Activated CD8-positive, alpha-beta T cell treated with anti-CD3 and anti-CD28 coated beads, Interleukin-2, amount 10 ng/mL, durations not matched to agents 7 days and 5 days (primary cell): ENCODE results near the gene NFU1. TPM values are rescaled to one million over a fixed set of nuclear protein-coding genes. Genes with fewer than 3 reads are reported as not detected.

Source experiments
- ATAC-seq: fragments of 150-1000 bp; cut with Tn5 transposase; one replicate; pipeline ENCODE4 v1.10.0; 2021; ENCODE audit warnings: moderate library complexity
- CTCF ChIA-PET: fragments of 350-600 bp; sonication (Branson Sonifier 250); formaldehyde crosslinking; loops from one replicate; lab custom pipeline; 2021; ENCODE audit warnings: antibody characterized with exemption; lab: Charles Lee
- POLR2A ChIA-PET: fragments of 350-600 bp; sonication (Branson Sonifier 250); formaldehyde crosslinking; loops from one replicate; lab custom pipeline; 2021; ENCODE audit warnings: antibody characterized with exemption; lab: Charles Lee
- DNase-seq: peaks from one replicate; pipeline ENCODE4 v3.0.0-alpha.2; 2020
- H3K27ac Mint-ChIP-seq: one replicate; pipeline ENCODE4 v1.8.0; 2021; ENCODE audit warnings: mild to moderate bottlenecking, mixed read lengths
- H3K27me3 Mint-ChIP-seq: one replicate; pipeline ENCODE4 v1.8.0; 2021; ENCODE audit warnings: low read depth, mixed read lengths
- H3K36me3 Mint-ChIP-seq: one replicate; pipeline ENCODE4 v1.8.0; 2021; ENCODE audit warnings: low read depth, mixed read lengths
- H3K4me1 Mint-ChIP-seq: one replicate; pipeline ENCODE4 v1.8.0; 2021; ENCODE audit warnings: low read depth, mixed read lengths
- H3K4me3 Mint-ChIP-seq: one replicate; pipeline ENCODE4 v1.8.0; 2021; ENCODE audit warnings: mild to moderate bottlenecking, mixed read lengths
- H3K9me3 Mint-ChIP-seq: one replicate; pipeline ENCODE4 v1.8.0; 2022; ENCODE audit warnings: mixed read lengths; ENCODE audit not compliant: insufficient read depth
- total RNA-seq, 2 experiments: library from RNA; stranded (reverse); gene quantifications; one replicate each; pipeline ENCODE4 v1.2.3, GENCODE V29; 2021

NFU1 gene
- total RNA-seq, 2 experiments from 2014 or later, result 27.8 to 30.4 TPM

- Mint-ChIP-seq H3K9me3 (no peaks in the 10 kb centered on the region), H3K27ac (no peak overlapping the region), H3K36me3 (peaks cover 23% of the 10 kb centered on the region), H3K27me3 (no peaks in the 10 kb centered on the region), H3K4me1 (peaks cover 2% of the 10 kb centered on the region), H3K4me3 (no peak overlapping the region)
- POLR2A ChIA-PET, result no interaction called here
- ATAC-seq (no peak), DNase-seq (no peak)
- CTCF ChIA-PET, result no interaction called here
Observed at GRCh38 chr2:69416147-69416546, 21.1 kb downstream of the NFU1 start.

GRCh38 chr2:69411120-69411519 lies 26.1 kb downstream of the NFU1 start:
- no peaks in the 10 kb centered on the region for H3K9me3 Mint-ChIP-seq
- ATAC-seq, result no peak
- peaks cover 5% of the 10 kb centered on the region for H3K4me1 Mint-ChIP-seq
- POLR2A ChIA-PET, result no interaction called here
- CTCF ChIA-PET, result no interaction called here
- no peak overlapping the region for H3K27ac Mint-ChIP-seq
- no peak overlapping the region for H3K4me3 Mint-ChIP-seq
- DNase-seq, result no peak
- no peaks in the 10 kb centered on the region for H3K27me3 Mint-ChIP-seq
- H3K36me3 Mint-ChIP-seq, result peaks cover 31% of the 10 kb centered on the region

DNA sequence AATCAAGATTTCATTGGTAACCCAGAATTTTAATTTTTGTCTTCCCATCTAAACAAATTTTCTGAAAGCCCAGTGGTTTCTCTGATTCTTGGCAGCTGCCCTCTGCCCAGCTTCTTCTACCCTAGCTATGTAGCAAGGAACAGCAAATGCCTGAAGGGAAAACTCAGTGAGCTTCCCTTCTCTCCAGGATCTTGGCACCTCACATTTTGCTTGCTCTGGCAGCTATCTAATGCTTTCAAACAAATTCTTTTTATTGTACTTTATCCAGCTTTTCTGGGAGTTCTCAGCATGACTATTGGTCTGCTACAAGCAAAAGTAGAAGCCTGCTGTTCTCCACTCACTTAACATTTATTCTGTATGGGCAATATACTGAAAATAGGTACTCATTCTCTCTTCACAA lies 31.9 kb downstream of the NFU1 start:
- no peak for ATAC-seq
- ChIA-PET CTCF (interaction anchor here (0.7 to 0.9 kb wide), 3 partner anchors 159 to 359 kb away, joined by 3 read pairs; no protein-coding TSS in a partner anchor), POLR2A (no interaction called here)
- DNase-seq, result no peak
- H3K27me3 Mint-ChIP-seq, result no peaks in the 10 kb centered on the region
- H3K4me3 Mint-ChIP-seq, result no peak overlapping the region
- H3K36me3 Mint-ChIP-seq, result peaks cover 46% of the 10 kb centered on the region
- no peak overlapping the region for H3K27ac Mint-ChIP-seq
- peaks cover under 1% of the 10 kb centered on the region for H3K4me1 Mint-ChIP-seq
- H3K9me3 Mint-ChIP-seq, result peaks cover 11% of the 10 kb centered on the region

DNA sequence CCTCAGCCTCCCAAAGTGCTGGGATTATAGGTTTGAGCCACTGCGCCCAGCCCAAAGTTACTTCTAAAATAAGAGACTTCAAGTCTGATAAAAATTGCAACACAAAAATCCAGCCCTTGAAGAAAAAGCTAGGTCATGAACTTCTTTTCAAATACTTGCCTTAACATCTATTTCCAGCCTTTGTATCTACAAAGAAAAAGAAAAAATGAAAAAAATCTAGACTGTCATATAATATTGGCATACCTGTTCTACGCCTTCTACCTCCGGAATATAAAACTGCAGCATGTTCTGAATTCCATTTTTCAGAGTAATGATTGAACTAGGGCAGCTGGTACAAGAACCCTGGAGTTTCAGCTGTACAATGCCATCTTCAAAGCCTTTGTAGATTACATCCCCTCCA lies 37.1 kb downstream of the NFU1 start:
- H3K4me1 Mint-ChIP-seq, result no peaks in the 10 kb centered on the region
- H3K27me3 Mint-ChIP-seq, result no peaks in the 10 kb centered on the region
- ChIA-PET CTCF (interaction anchor here (0.8 kb wide), 1 partner anchor 24 kb away, joined by 4 read pairs; no protein-coding TSS in a partner anchor), POLR2A (no interaction called here)
- no peak for DNase-seq
- peaks cover 42% of the 10 kb centered on the region for H3K36me3 Mint-ChIP-seq
- H3K9me3 Mint-ChIP-seq, result peaks cover 7% of the 10 kb centered on the region
- no peak for ATAC-seq
- H3K4me3 Mint-ChIP-seq, result no peak overlapping the region
- no peak overlapping the region for H3K27ac Mint-ChIP-seq

- POLR2A ChIA-PET, result no interaction called here
- CTCF ChIA-PET, result no interaction called here
Observed at GRCh38 chr2:69397234-69397633, 40.0 kb downstream of the NFU1 start.

GRCh38 chr2:69395866-69396265 lies 41.4 kb downstream of the NFU1 start:
- peaks cover under 1% of the 10 kb centered on the region for H3K4me1 Mint-ChIP-seq
- H3K9me3 Mint-ChIP-seq, result no peaks in the 10 kb centered on the region
- H3K4me3 Mint-ChIP-seq, result no peak overlapping the region
- peaks cover 34% of the 10 kb centered on the region for H3K36me3 Mint-ChIP-seq
- ATAC-seq (no peak), DNase-seq (no peak)
- H3K27ac Mint-ChIP-seq, result no peak overlapping the region
- ChIA-PET POLR2A (no interaction called here), CTCF (no interaction called here)
- H3K27me3 Mint-ChIP-seq, result no peaks in the 10 kb centered on the region

More at GRCh38 chr2:69397234-69397633, 40.0 kb downstream of the NFU1 start:
- Mint-ChIP-seq H3K4me3 (no peak overlapping the region), H3K9me3 (no peaks in the 10 kb centered on the region), H3K27me3 (no peaks in the 10 kb centered on the region), H3K27ac (no peak overlapping the region), H3K4me1 (no peaks in the 10 kb centered on the region), H3K36me3 (peaks cover 36% of the 10 kb centered on the region)
- DNase-seq (no peak), ATAC-seq (no peak)

- CTCF ChIA-PET, result no interaction called here
- Mint-ChIP-seq H3K4me1 (peaks cover 3% of the 10 kb centered on the region), H3K27me3 (peaks cover under 1% of the 10 kb centered on the region), H3K9me3 (no peaks in the 10 kb centered on the region), H3K27ac (no peak overlapping the region), H3K36me3 (peaks cover 22% of the 10 kb centered on the region), H3K4me3 (no peak overlapping the region)
- no peak for DNase-seq
- POLR2A ChIA-PET, result no interaction called here
- no peak for ATAC-seq
Observed at GRCh38 chr2:69393963-69394362, 43.3 kb downstream of the NFU1 start.

GRCh38 chr2:69390471-69390870 lies 46.8 kb downstream of the NFU1 start:
- Mint-ChIP-seq H3K36me3 (peaks cover 16% of the 10 kb centered on the region), H3K4me1 (peaks cover 24% of the 10 kb centered on the region), H3K27ac (no peak overlapping the region), H3K27me3 (peaks cover 2% of the 10 kb centered on the region), H3K4me3 (no peak overlapping the region), H3K9me3 (no peaks in the 10 kb centered on the region)
- ATAC-seq, result no peak
- ChIA-PET POLR2A (interaction anchor here (0.6 to 2.2 kb wide), 3 partner anchors 9 to 46 kb away, joined by 4 to 11 read pairs (median 4); partner anchors contain the start of gene NFU1), CTCF (interaction anchor here (1.1 to 3.1 kb wide), 6 partner anchors 12 to 335 kb away, joined by 3 to 11 read pairs (median 4); partner anchors contain the start of gene NFU1)
- DNase-seq, result no peak

- ATAC-seq (no peak), DNase-seq (no peak)
- POLR2A ChIA-PET, result interaction anchor here (1.5 to 2.2 kb wide), 2 partner anchors 12 to 47 kb away, joined by 4 to 11 read pairs; partner anchors contain the start of gene NFU1
- no peaks in the 10 kb centered on the region for H3K9me3 Mint-ChIP-seq
- no peak overlapping the region for H3K27ac Mint-ChIP-seq
- peaks cover 25% of the 10 kb centered on the region for H3K4me1 Mint-ChIP-seq
- CTCF ChIA-PET, result interaction anchor here (1.1 to 3.1 kb wide), 4 partner anchors 12 to 335 kb away, joined by 3 to 11 read pairs (median 8); partner anchors contain the start of gene NFU1
- peaks cover 14% of the 10 kb centered on the region for H3K36me3 Mint-ChIP-seq
- H3K4me3 Mint-ChIP-seq, result no peak overlapping the region
- H3K27me3 Mint-ChIP-seq, result peaks cover 2% of the 10 kb centered on the region
Observed at GRCh38 chr2:69390001-69390400, 47.2 kb downstream of the NFU1 start.

GRCh38 chr2:69389271-69389670 lies 48.0 kb downstream of the NFU1 start:
- peaks cover 9% of the 10 kb centered on the region for H3K36me3 Mint-ChIP-seq
- no peak overlapping the region for H3K4me3 Mint-ChIP-seq
- DNase-seq (no peak), ATAC-seq (no peak)
- CTCF ChIA-PET, result interaction anchor here (3.1 kb wide), 1 partner anchor 336 kb away, joined by 11 read pairs; no protein-coding TSS in a partner anchor
- H3K4me1 Mint-ChIP-seq, result peaks cover 28% of the 10 kb centered on the region
- H3K27ac Mint-ChIP-seq, result no peak overlapping the region
- POLR2A ChIA-PET, result interaction anchor here (2.2 kb wide), 1 partner anchor 48 kb away, joined by 11 read pairs; the partner anchor contains the start of gene NFU1
- no peaks in the 10 kb centered on the region for H3K9me3 Mint-ChIP-seq
- H3K27me3 Mint-ChIP-seq, result peaks cover 2% of the 10 kb centered on the region

- Mint-ChIP-seq H3K27ac (peak overlapping the region; percentile 89), H3K36me3 (peaks cover 12% of the 10 kb centered on the region), H3K27me3 (peaks cover 2% of the 10 kb centered on the region), H3K4me1 (peaks cover 31% of the 10 kb centered on the region), H3K4me3 (peak overlapping the region; percentile 87), H3K9me3 (no peaks in the 10 kb centered on the region)
- no peak for DNase-seq
- ChIA-PET POLR2A (no interaction called here), CTCF (interaction anchor here (1.4 to 3.1 kb wide), 2 partner anchors 12 to 337 kb away, joined by 8 to 11 read pairs; no protein-coding TSS in a partner anchor)
- no peak for ATAC-seq
Observed at GRCh38 chr2:69387770-69388481, 49.3 kb downstream of the NFU1 start.
